Neural progenitor cell (in vitro differentiated cells): Measurements from ENCODE around the gene DNAJC15. TPM values are rescaled to one million over a fixed set of nuclear protein-coding genes. Genes with fewer than 3 reads are reported as not detected.

Experiments used
- DNase-seq: peaks from one replicate; pipeline ENCODE4 v3.0.0-alpha.2; 2016; ENCODE audit warnings: low spot score
- H2AFZ ChIP-seq: fragments of 200-600 bp; sonication (generic); replicated peaks from 2 replicates; pipeline ENCODE4 v1.6.1; 2016; ENCODE audit warnings: antibody characterized with exemption
- H3F3A ChIP-seq: fragments of 200-600 bp; sonication (generic); 2 replicates; pipeline ENCODE4 v1.6.1; 2016; ENCODE audit warnings: antibody characterized with exemption, low read depth
- H3K27ac ChIP-seq: fragments of 200-600 bp; sonication (generic); 2 replicates; pipeline ENCODE4 v1.5.1; 2016; ENCODE audit warnings: mild to moderate bottlenecking
- H3K27me3 ChIP-seq: fragments of 200-600 bp; sonication (generic); 2 replicates; pipeline ENCODE4 v1.6.1; 2016; ENCODE audit warnings: mild to moderate bottlenecking, moderate library complexity
- H3K36me3 ChIP-seq: fragments of 200-600 bp; sonication (generic); 2 replicates; pipeline ENCODE4 v1.5.1; 2016
- H3K4me1 ChIP-seq: fragments of 200-600 bp; sonication (generic); 2 replicates; pipeline ENCODE4 v1.6.1; 2016; ENCODE audit warnings: mixed run types
- H3K4me2 ChIP-seq: fragments of 200-600 bp; sonication (generic); 2 replicates; pipeline ENCODE4 v1.6.1; 2016
- H3K4me3 ChIP-seq: fragments of 200-600 bp; sonication (generic); 2 replicates; pipeline ENCODE4 v1.5.1; 2016
- H3K79me2 ChIP-seq: fragments of 200-600 bp; sonication (generic); 2 replicates; pipeline ENCODE4 v1.6.1; 2016; ENCODE audit warnings: low read depth
- H3K9ac ChIP-seq: fragments of 200-600 bp; sonication (generic); 2 replicates; pipeline ENCODE4 v1.6.1; 2016
- H3K9me3 ChIP-seq: fragments of 200-600 bp; sonication (generic); 2 replicates; pipeline ENCODE4 v1.5.1; 2016; ENCODE audit warnings: low read depth
- H4K20me1 ChIP-seq: fragments of 200-600 bp; sonication (generic); 2 replicates; pipeline ENCODE4 v1.6.1; 2016; ENCODE audit warnings: low read depth
- H3K27ac Mint-ChIP-seq: 3 replicates; pipeline ENCODE4 v1.8.0; 2021; ENCODE audit warnings: mixed read lengths
- H3K27me3 Mint-ChIP-seq: 2 replicates; pipeline ENCODE4 v1.8.0; 2022; ENCODE audit warnings: low read depth, mild to moderate bottlenecking, inconsistent platforms, moderate library complexity, mixed read lengths; ENCODE audit not compliant: insufficient read depth
- H3K36me3 Mint-ChIP-seq: 3 replicates; pipeline ENCODE4 v1.8.0; 2021; ENCODE audit warnings: mixed read lengths
- H3K4me1 Mint-ChIP-seq: 3 replicates; pipeline ENCODE4 v1.8.0; 2021; ENCODE audit warnings: mixed read lengths
- H3K4me3 Mint-ChIP-seq: 3 replicates; pipeline ENCODE4 v1.8.0; 2021; ENCODE audit warnings: mild to moderate bottlenecking, moderate library complexity, mixed read lengths
- H3K9me3 Mint-ChIP-seq: 3 replicates; pipeline ENCODE4 v1.8.0; 2020; ENCODE audit warnings: mixed read lengths
- EZH2 ChIP-seq: fragments of 200-600 bp; sonication (generic); IDR thresholded peaks from 2 replicates; pipeline ENCODE4 v1.6.1; 2017; ENCODE audit warnings: antibody characterized with exemption, mild to moderate bottlenecking, moderate library complexity
- EZH2phosphoT487 ChIP-seq: fragments of 200-600 bp; sonication (generic); IDR thresholded peaks from 2 replicates; pipeline ENCODE4 v1.6.1; 2017; ENCODE audit warnings: antibody characterized with exemption
- total RNA-seq: library from RNA; depleted of rRNA; stranded (reverse); fragments of >200 nt; gene quantifications from 2 replicates; pipeline ENCODE4 v1.2.3, GENCODE V29; 2015; ENCODE audit warnings: low replicate concordance
- TF ChIP-seq, protein P1 (sequence below): fragments of 200-600 bp; sonication (generic); IDR thresholded peaks from 2 replicates; pipeline ENCODE4 v1.5.1; 2017; ENCODE audit warnings: antibody characterized with exemption, mild to moderate bottlenecking

DNAJC15 gene
- total RNA-seq, 1 donor from 2014 or later = 3.2 TPM

GRCh38 chr13:43154156-43154651 is 130.8 kb downstream of the DNAJC15 start:
- Histone ChIP-seq H3K4me3 (no peak overlapping the region), H3K9ac (no peak overlapping the region), H3F3A (no peaks in the 10 kb centered on the region), H3K4me1 (no peaks in the 10 kb centered on the region), H3K79me2 (no peaks in the 10 kb centered on the region), H3K27me3 (no peaks in the 10 kb centered on the region), H3K4me2 (no peak overlapping the region), H3K9me3 (no peaks in the 10 kb centered on the region), H3K27ac (no peak overlapping the region), H4K20me1 (no peaks in the 10 kb centered on the region), H3K36me3 (no peaks in the 10 kb centered on the region), H2AFZ (no peak overlapping the region)
- no peak overlapping the region for H3K27ac Mint-ChIP-seq
- H3K36me3 Mint-ChIP-seq = no peaks in the 10 kb centered on the region
- TF ChIP-seq EZH2phosphoT487 = no peak
- no peak for TF ChIP-seq EZH2
- TF ChIP-seq, protein P1, sequence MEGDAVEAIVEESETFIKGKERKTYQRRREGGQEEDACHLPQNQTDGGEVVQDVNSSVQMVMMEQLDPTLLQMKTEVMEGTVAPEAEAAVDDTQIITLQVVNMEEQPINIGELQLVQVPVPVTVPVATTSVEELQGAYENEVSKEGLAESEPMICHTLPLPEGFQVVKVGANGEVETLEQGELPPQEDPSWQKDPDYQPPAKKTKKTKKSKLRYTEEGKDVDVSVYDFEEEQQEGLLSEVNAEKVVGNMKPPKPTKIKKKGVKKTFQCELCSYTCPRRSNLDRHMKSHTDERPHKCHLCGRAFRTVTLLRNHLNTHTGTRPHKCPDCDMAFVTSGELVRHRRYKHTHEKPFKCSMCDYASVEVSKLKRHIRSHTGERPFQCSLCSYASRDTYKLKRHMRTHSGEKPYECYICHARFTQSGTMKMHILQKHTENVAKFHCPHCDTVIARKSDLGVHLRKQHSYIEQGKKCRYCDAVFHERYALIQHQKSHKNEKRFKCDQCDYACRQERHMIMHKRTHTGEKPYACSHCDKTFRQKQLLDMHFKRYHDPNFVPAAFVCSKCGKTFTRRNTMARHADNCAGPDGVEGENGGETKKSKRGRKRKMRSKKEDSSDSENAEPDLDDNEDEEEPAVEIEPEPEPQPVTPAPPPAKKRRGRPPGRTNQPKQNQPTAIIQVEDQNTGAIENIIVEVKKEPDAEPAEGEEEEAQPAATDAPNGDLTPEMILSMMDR = no peak
- DNase-seq = no peak
- peaks cover 3% of the 10 kb centered on the region for H3K4me1 Mint-ChIP-seq
- H3K9me3 Mint-ChIP-seq = no peaks in the 10 kb centered on the region
- H3K27me3 Mint-ChIP-seq = peaks cover 3% of the 10 kb centered on the region
- H3K4me3 Mint-ChIP-seq = no peak overlapping the region

- Histone ChIP-seq H2AFZ (no peak overlapping the region), H3K9ac (no peak overlapping the region), H3K27me3 (no peaks in the 10 kb centered on the region), H3K4me2 (no peak overlapping the region), H3K79me2 (no peaks in the 10 kb centered on the region), H3K4me1 (no peaks in the 10 kb centered on the region), H3K36me3 (no peaks in the 10 kb centered on the region), H4K20me1 (no peaks in the 10 kb centered on the region), H3F3A (no peaks in the 10 kb centered on the region), H3K9me3 (no peaks in the 10 kb centered on the region), H3K27ac (no peak overlapping the region), H3K4me3 (no peak overlapping the region)
- no peak for DNase-seq
- Mint-ChIP-seq H3K36me3 (no peaks in the 10 kb centered on the region), H3K27ac (no peak overlapping the region), H3K4me3 (no peak overlapping the region), H3K27me3 (peaks cover 3% of the 10 kb centered on the region), H3K9me3 (no peaks in the 10 kb centered on the region), H3K4me1 (peaks cover 3% of the 10 kb centered on the region)
- TF ChIP-seq, protein P1 = no peak
- TF ChIP-seq EZH2 = no peak
- TF ChIP-seq EZH2phosphoT487 = no peak
Measured at GRCh38 chr13:43154839-43155238, 131.5 kb downstream of the DNAJC15 start.

DNA sequence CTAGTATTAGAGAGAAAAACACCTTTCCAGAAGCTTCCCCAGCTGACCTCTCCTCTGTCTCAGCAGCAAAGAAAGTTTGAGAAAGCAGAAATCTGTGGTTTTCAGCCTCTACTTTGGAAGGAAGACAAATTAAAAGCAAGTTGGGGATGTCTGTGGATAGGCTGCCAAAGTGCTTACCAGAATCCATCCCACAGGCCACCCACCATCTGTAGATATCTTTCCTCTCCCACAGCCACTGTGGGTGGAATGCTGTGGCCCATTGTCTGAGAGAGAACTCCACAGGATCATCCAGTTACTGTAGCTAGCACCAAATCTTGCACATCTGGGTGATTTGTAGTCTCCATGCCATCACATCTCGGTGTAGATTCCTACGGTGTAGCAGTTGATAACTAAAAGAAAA is 133.5 kb downstream of the DNAJC15 start:
- H3K4me1 Mint-ChIP-seq = no peaks in the 10 kb centered on the region
- no peaks in the 10 kb centered on the region for H3K36me3 ChIP-seq
- no peaks in the 10 kb centered on the region for H3K36me3 Mint-ChIP-seq
- no peak overlapping the region for H3K4me3 ChIP-seq
- H3F3A ChIP-seq = no peaks in the 10 kb centered on the region
- no peak overlapping the region for H3K4me2 ChIP-seq
- no peak overlapping the region for H3K27ac ChIP-seq
- no peak overlapping the region for H3K27ac Mint-ChIP-seq
- no peaks in the 10 kb centered on the region for H3K27me3 ChIP-seq
- no peak overlapping the region for H3K4me3 Mint-ChIP-seq
- DNase-seq = no peak
- H3K27me3 Mint-ChIP-seq = no peaks in the 10 kb centered on the region
- H3K9ac ChIP-seq = no peak overlapping the region
- H4K20me1 ChIP-seq = no peaks in the 10 kb centered on the region
- H3K79me2 ChIP-seq = no peaks in the 10 kb centered on the region
- no peak for TF ChIP-seq EZH2
- no peak for TF ChIP-seq EZH2phosphoT487
- TF ChIP-seq, protein P1 = no peak
- H2AFZ ChIP-seq = no peak overlapping the region
- H3K9me3 Mint-ChIP-seq = no peaks in the 10 kb centered on the region
- no peaks in the 10 kb centered on the region for H3K9me3 ChIP-seq
- H3K4me1 ChIP-seq = no peaks in the 10 kb centered on the region
